ENCODE results near the gene LCN10. TPM values are rescaled to one million over a fixed set of nuclear protein-coding genes. Genes with fewer than 3 reads are reported as not detected.

The LCN10 gene
- total RNA-seq, 1 donor from 2014 or later, result 0.39 TPM

GRCh38 chr9:136723989-136724388, 18.8 kb downstream of the LCN10 start:
- Mint-ChIP-seq H3K4me1 (ENCODE audit: low read depth) (peaks cover 18% of the 10 kb centered on the region), H3K27ac (no peak overlapping the region), H3K36me3 (ENCODE audit: low read depth) (peaks cover 29% of the 10 kb centered on the region), H3K4me3 (no peak overlapping the region), H3K27me3 (ENCODE audit: insufficient read depth) (no peaks in the 10 kb centered on the region), H3K9me3 (no peaks in the 10 kb centered on the region)
- no peak for DNase-seq (ENCODE audit: low spot score)
- intact Hi-C loops (cut with micrococcal nuclease), result no loop called here

GRCh38 chr9:136723362-136723976, 19.3 kb downstream of the LCN10 start:
- no peak overlapping the region for H3K4me3 Mint-ChIP-seq
- no peaks in the 10 kb centered on the region for H3K9me3 Mint-ChIP-seq
- H3K27ac Mint-ChIP-seq, result no peak overlapping the region
- peaks cover 18% of the 10 kb centered on the region for H3K4me1 Mint-ChIP-seq (ENCODE audit: low read depth)
- intact Hi-C loops (cut with micrococcal nuclease), result no loop called here
- H3K27me3 Mint-ChIP-seq (ENCODE audit: insufficient read depth), result no peaks in the 10 kb centered on the region
- H3K36me3 Mint-ChIP-seq (ENCODE audit: low read depth), result peaks cover 29% of the 10 kb centered on the region
- DNase-seq (ENCODE audit: low spot score), result no peak

- Mint-ChIP-seq H3K9me3 (no peaks in the 10 kb centered on the region), H3K4me1 (ENCODE audit: low read depth) (peaks cover 18% of the 10 kb centered on the region), H3K36me3 (ENCODE audit: low read depth) (peaks cover 29% of the 10 kb centered on the region), H3K4me3 (no peak overlapping the region), H3K27ac (no peak overlapping the region), H3K27me3 (ENCODE audit: insufficient read depth) (no peaks in the 10 kb centered on the region)
- no peak for DNase-seq (ENCODE audit: low spot score)
- intact Hi-C loops (cut with micrococcal nuclease), result no loop called here
Observed at GRCh38 chr9:136722969-136723356, 19.8 kb downstream of the LCN10 start.

- Mint-ChIP-seq H3K4me3 (no peak overlapping the region), H3K4me1 (ENCODE audit: low read depth) (peaks cover 18% of the 10 kb centered on the region), H3K27ac (no peak overlapping the region), H3K36me3 (ENCODE audit: low read depth) (peaks cover 27% of the 10 kb centered on the region), H3K27me3 (ENCODE audit: insufficient read depth) (no peaks in the 10 kb centered on the region), H3K9me3 (no peaks in the 10 kb centered on the region)
- DNase-seq (ENCODE audit: low spot score), result no peak
- intact Hi-C loops (cut with micrococcal nuclease), result no loop called here
Observed at GRCh38 chr9:136722093-136722968, 20.4 kb downstream of the LCN10 start.

GRCh38 chr9:136721339-136722092, 21.2 kb downstream of the LCN10 start:
- Mint-ChIP-seq H3K27me3 (ENCODE audit: insufficient read depth) (no peaks in the 10 kb centered on the region), H3K36me3 (ENCODE audit: low read depth) (peaks cover 21% of the 10 kb centered on the region), H3K9me3 (no peaks in the 10 kb centered on the region), H3K4me3 (no peak overlapping the region), H3K4me1 (ENCODE audit: low read depth) (peaks cover 13% of the 10 kb centered on the region), H3K27ac (no peak overlapping the region)
- intact Hi-C loops (cut with micrococcal nuclease), result no loop called here
- DNase-seq (ENCODE audit: low spot score), result no peak

- intact Hi-C loops (cut with micrococcal nuclease), result no loop called here
- Mint-ChIP-seq H3K27ac (no peak overlapping the region), H3K27me3 (ENCODE audit: insufficient read depth) (no peaks in the 10 kb centered on the region), H3K4me1 (ENCODE audit: low read depth) (peaks cover 7% of the 10 kb centered on the region), H3K36me3 (ENCODE audit: low read depth) (peaks cover 18% of the 10 kb centered on the region), H3K9me3 (no peaks in the 10 kb centered on the region), H3K4me3 (no peak overlapping the region)
- no peak for DNase-seq (ENCODE audit: low spot score)
Observed at GRCh38 chr9:136720898-136721338, 21.8 kb downstream of the LCN10 start.

GRCh38 chr9:136720251-136720897, 22.4 kb downstream of the LCN10 start:
- no peak overlapping the region for H3K27ac Mint-ChIP-seq
- no peak overlapping the region for H3K4me3 Mint-ChIP-seq
- intact Hi-C loops (cut with micrococcal nuclease), result no loop called here
- no peak for DNase-seq (ENCODE audit: low spot score)
- peaks cover 6% of the 10 kb centered on the region for H3K4me1 Mint-ChIP-seq (ENCODE audit: low read depth)
- H3K9me3 Mint-ChIP-seq, result no peaks in the 10 kb centered on the region
- peaks cover 13% of the 10 kb centered on the region for H3K36me3 Mint-ChIP-seq (ENCODE audit: low read depth)
- H3K27me3 Mint-ChIP-seq (ENCODE audit: insufficient read depth), result no peaks in the 10 kb centered on the region

- Mint-ChIP-seq H3K36me3 (ENCODE audit: low read depth) (peaks cover 12% of the 10 kb centered on the region), H3K27me3 (ENCODE audit: insufficient read depth) (no peaks in the 10 kb centered on the region), H3K4me3 (no peak overlapping the region), H3K9me3 (no peaks in the 10 kb centered on the region), H3K27ac (no peak overlapping the region), H3K4me1 (ENCODE audit: low read depth) (peaks cover 4% of the 10 kb centered on the region)
- intact Hi-C loops (cut with micrococcal nuclease), result no loop called here
- DNase-seq (ENCODE audit: low spot score), result no peak
Observed at GRCh38 chr9:136719195-136719880, 23.4 kb downstream of the LCN10 start.

GRCh38 chr9:136718345-136719194, 24.2 kb downstream of the LCN10 start:
- no peak for DNase-seq (ENCODE audit: low spot score)
- Mint-ChIP-seq H3K27me3 (ENCODE audit: insufficient read depth) (no peaks in the 10 kb centered on the region), H3K4me3 (no peak overlapping the region), H3K4me1 (ENCODE audit: low read depth) (no peaks in the 10 kb centered on the region), H3K9me3 (no peaks in the 10 kb centered on the region), H3K36me3 (ENCODE audit: low read depth) (peaks cover 5% of the 10 kb centered on the region), H3K27ac (no peak overlapping the region)
- intact Hi-C loops (cut with micrococcal nuclease), result no loop called here

- intact Hi-C loops (cut with micrococcal nuclease), result no loop called here
- Mint-ChIP-seq H3K4me1 (ENCODE audit: low read depth) (no peaks in the 10 kb centered on the region), H3K9me3 (no peaks in the 10 kb centered on the region), H3K27me3 (ENCODE audit: insufficient read depth) (peaks cover 3% of the 10 kb centered on the region), H3K36me3 (ENCODE audit: low read depth) (peaks cover 3% of the 10 kb centered on the region), H3K27ac (no peak overlapping the region), H3K4me3 (no peak overlapping the region)
- no peak for DNase-seq (ENCODE audit: low spot score)
Observed at GRCh38 chr9:136717399-136717798, 25.3 kb downstream of the LCN10 start.

GRCh38 chr9:136714893-136715274, 27.9 kb downstream of the LCN10 start:
- no peak overlapping the region for H3K27ac Mint-ChIP-seq
- no peaks in the 10 kb centered on the region for H3K9me3 Mint-ChIP-seq
- DNase-seq (ENCODE audit: low spot score), result no peak
- H3K27me3 Mint-ChIP-seq (ENCODE audit: insufficient read depth), result peaks cover 19% of the 10 kb centered on the region
- intact Hi-C loops (cut with micrococcal nuclease), result no loop called here
- H3K36me3 Mint-ChIP-seq (ENCODE audit: low read depth), result no peaks in the 10 kb centered on the region
- H3K4me3 Mint-ChIP-seq, result no peak overlapping the region
- no peaks in the 10 kb centered on the region for H3K4me1 Mint-ChIP-seq (ENCODE audit: low read depth)
